HG03135 (cell line): ENCODE measurements around the gene TEX19.
"Not testable (repeated sequence)": the region's sequence is repeated elsewhere in the genome, so short reads cannot be mapped to it uniquely, and the experiment has no call there.

Experiments
- ATAC-seq: cut with Tn5 transposase; IDR thresholded peaks from one replicate; pipeline ENCODE4 v1.9.1; 2021; ENCODE audit warnings: mild to moderate bottlenecking, moderate library complexity; ENCODE audit not compliant: unreplicated experiment

Gene TEX19

GRCh38 chr17:82403662-82404660, 44.9 kb downstream of the TEX19 start:
- no peak for ATAC-seq

GRCh38 chr17:82405051-82405450, 46.0 kb downstream of the TEX19 start:
- ATAC-seq = no peak

DNA sequence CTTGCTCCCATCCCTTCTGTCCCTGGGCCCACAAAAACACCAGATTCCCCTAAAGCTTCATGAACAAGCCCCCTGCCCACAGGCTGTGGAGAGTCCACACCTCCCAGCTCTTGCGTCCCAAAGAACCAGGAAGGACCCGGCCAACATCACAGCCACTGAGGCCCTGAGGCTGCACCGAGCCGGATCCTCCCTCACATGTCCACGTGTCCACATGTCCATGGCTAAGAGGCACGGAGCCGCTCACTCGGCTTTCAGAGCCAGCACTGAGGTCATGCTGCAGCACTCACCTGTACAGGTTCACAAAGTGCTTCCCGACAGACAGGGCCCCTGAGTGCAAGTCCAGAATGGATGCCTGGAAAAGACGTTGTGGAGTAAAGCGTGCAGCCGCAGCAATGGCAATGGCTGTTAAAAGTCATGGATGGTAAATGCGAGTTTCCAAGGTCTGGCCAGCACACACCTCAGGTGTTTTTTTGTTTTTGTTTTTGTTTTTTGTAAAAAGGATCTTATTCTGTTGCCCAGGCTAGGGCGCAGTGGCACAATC, 47.2 kb downstream of the TEX19 start:
- no peak for ATAC-seq

DNA sequence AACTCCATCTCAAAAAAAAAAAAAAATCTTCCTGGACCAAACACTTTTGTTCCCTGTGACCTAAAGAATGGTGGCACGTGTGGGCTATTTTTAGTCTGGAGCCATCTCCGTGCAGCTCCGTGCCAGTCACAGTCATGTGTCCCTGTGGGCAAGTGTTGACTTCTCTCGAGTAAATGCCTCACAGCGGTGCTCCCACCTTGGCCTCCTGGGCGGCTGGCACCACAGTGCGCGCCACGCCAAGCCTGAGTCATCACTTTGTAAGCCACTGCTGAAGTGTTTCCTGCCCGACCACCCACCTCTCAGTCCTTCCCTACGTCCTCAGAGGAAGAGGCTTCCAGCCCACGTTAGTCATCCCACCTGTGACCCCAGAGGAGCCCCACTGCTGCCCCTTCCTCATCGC, 48.2 kb downstream of the TEX19 start:
- ATAC-seq = no peak

DNA sequence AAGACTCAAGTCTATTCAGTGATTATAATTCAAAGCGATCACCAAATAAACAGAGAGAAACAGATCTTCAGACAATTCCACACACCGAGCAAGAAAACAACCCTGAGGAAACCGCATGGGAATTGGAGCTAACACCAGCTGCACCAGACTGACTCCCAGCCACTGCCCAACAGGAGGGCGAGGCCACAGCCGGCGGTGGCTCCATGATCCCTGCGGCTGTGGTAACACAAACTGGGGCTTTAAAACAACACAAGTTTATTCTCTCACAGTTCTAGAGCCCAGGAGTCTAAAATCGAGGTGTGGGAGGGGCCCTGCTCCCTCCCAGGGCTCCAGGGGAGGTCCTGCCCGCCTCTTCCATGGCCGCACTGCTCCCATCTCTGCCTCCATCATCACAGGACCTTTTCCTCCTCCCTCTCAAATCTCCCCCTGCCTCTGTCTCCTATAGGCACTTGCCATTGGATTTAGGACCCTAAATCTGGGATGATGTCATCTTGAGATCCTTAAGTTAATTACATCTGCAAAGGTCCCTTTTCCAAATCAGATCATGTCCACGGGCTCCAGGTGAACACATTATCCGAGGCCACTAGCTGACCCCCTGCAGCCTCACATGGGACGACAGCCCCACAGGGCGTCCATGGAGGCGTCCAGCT, 49.4 kb downstream of the TEX19 start:
- no peak for ATAC-seq

DNA sequence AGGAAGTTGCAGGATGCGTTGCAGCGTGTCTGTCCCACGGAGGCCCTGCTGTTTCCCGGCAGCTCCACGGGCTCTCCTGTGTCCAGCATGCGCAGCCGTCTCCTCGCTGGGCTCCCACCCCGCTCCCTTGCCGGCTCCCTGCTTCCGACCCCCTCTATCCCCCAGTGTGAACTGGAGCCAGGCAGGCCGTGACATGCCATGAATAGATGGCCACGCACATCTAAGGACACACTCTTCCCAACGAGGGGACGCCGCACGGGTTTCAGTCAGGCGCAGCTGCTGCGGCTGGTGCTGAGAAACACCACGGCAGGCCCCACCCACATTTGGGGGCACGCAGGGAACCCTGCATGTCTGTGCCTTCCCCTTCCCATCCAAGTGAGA, 49.9 kb downstream of the TEX19 start:
- ATAC-seq = no peak

GRCh38 chr17:82410014-82410716, 51.1 kb downstream of the TEX19 start:
- no peak for ATAC-seq

DNA sequence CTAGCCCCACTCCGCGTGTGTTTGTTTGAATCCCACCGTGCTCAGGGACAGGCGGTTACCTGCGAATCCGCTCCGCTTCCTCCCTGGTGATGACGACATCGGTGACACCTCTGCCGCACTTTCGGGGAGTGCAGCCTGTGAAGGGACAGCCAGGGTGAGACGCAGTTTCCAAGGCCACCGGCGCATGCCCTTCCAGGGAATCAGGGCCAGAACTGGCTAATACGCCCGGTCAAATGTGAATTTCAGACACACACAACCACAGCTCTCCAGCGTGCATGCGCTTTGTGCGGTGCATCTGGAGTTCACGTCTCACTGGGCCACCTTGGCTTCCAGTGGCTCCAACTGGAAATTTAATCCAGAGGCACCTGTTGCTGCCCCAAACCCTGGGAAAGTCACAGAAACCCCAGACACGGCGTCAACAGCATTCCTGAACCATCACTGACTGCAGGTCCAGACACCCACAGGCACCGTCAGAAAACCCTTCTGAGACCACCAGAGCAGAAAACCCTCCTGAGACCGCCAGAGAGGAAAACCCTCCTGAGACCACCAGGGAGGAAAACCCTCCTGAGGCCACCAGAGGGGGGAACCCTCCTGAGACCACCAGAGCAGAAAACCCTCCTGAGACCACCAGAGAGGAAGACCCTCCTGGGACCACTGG, 52.5 kb downstream of the TEX19 start:
- no peak for ATAC-seq

DNA sequence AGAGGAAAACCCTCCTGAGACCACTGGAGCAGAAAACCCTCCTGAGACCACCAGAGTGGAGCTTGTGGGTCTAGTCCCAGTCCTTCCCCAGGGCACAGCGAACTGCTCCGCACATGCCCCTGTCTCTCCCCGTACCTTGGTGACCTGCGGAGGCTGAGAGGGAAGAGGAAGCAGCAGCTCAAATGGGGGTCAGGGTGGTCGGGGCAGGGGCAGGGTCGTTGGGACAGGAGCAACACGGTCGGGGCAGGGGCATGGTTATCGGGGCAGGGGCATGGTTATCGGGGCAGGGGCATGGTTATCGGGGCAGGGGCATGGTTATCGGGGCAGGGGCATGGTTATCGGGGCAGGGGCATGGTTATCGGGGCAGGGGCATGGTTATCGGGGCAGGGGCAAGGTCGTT, 53.0 kb downstream of the TEX19 start:
- ATAC-seq = not testable (repeated sequence)

- ATAC-seq = no peak
Measured at GRCh38 chr17:82412535-82413520, 53.8 kb downstream of the TEX19 start.
